ENCODE data around the gene SH3GL3.

DNA sequence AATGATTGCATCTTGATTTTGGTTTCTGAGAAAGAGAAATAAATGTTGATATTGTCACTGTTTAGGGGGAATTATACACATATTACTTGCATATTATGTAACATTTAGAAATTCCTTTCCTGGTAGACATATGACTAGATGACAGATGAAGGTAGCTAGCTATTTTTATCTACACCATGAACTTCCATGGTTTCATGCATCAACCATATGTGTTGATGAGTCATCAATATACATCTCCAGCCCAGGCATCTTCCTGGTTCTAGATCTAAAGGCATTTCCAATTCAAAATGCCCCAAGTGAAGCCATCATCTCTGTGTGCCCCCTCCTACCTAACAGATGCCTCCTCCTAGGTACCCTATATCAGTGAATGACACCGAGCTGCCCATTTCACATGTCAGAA, 197.3 kb downstream of the SH3GL3 start:
- TF ChIP-seq CTBP2 (IDR thresholded peaks at IDR 0.05; ENCODE audit: borderline replicate concordance, insufficient read depth, insufficient read length, low read length) = no peak
- TF ChIP-seq EZH2 (IDR thresholded peaks at IDR 0.05; ENCODE audit: low read depth, low read length, severe bottlenecking) = no peak
- TF ChIP-seq, protein P1, sequence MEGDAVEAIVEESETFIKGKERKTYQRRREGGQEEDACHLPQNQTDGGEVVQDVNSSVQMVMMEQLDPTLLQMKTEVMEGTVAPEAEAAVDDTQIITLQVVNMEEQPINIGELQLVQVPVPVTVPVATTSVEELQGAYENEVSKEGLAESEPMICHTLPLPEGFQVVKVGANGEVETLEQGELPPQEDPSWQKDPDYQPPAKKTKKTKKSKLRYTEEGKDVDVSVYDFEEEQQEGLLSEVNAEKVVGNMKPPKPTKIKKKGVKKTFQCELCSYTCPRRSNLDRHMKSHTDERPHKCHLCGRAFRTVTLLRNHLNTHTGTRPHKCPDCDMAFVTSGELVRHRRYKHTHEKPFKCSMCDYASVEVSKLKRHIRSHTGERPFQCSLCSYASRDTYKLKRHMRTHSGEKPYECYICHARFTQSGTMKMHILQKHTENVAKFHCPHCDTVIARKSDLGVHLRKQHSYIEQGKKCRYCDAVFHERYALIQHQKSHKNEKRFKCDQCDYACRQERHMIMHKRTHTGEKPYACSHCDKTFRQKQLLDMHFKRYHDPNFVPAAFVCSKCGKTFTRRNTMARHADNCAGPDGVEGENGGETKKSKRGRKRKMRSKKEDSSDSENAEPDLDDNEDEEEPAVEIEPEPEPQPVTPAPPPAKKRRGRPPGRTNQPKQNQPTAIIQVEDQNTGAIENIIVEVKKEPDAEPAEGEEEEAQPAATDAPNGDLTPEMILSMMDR (IDR thresholded peaks at IDR 0.05; ENCODE audit: control extremely low read depth in 1 of 3, insufficient read depth in 1 of 3, low read depth in 1 of 3, low read length in 3 of 3) = no peak
- no peak for TF ChIP-seq POLR2AphosphoS5 (IDR thresholded peaks at IDR 0.05; ENCODE audit: low read depth, low read length)
- no peak for TF ChIP-seq SIRT6 (IDR thresholded peaks at IDR 0.05; ENCODE audit: low read length)

Measured in H1 (cell line).